ENCODE data around the gene ZNF362.

The ZNF362 gene

DNA sequence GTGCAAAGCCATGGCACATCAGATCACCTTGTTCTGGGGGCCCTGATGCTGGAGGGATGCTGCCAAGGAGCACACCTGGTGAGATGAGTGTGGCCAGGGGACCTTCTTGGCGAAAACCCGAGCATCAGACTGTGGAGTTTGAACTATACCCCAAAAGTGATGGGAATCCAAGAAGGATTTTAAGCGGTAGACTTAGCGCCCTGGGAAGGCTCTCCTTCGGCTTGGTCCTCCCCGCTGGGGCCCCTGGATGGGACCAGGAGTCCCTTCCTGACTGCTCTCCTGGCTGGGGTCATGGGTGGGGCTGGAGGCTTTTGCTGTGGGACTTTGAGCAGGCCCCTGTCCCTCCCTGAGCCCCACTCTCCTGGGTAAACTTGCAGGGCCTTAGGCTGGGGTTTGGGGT is 10.5 kb downstream of the ZNF362 start:
- Histone ChIP-seq H2AFZ (ENCODE audit: insufficient read depth, low read length, poor library complexity) (no peak overlapping the region), H2BK5ac (ENCODE audit: low read depth, low read length, poor library complexity) (no peak overlapping the region), H2BK12ac (ENCODE audit: low read length) (no peak overlapping the region), H4K12ac (ENCODE audit: low read depth, low read length) (no peak overlapping the region), H3K23ac (ENCODE audit: low read length) (no peak overlapping the region), H3K4me3 (ENCODE audit: low read depth, low read length) (no peak overlapping the region), H3K4me2 (ENCODE audit: low read length) (no peak overlapping the region), H2AK5ac (ENCODE audit: low read length) (no peak overlapping the region), H3K27ac (ENCODE audit: low read depth, low read length) (no peak overlapping the region), H3K79me1 (ENCODE audit: low read length) (no peaks in the 10 kb centered on the region), H3K27me3 (ENCODE audit: insufficient read depth, low read length) (no peaks in the 10 kb centered on the region), H4K91ac (ENCODE audit: low read depth, low read length) (no peak overlapping the region), H3K18ac (ENCODE audit: low read length) (peak overlapping the region; percentile 30), H3K4me1 (ENCODE audit: control insufficient read depth in 1 of 2, insufficient read depth in 2 of 2, low read length in 2 of 2) (peaks cover 0 to 6% of the 10 kb centered on the region in 2 experiments), H3K14ac (ENCODE audit: low read length) (no peak overlapping the region), H4K8ac (ENCODE audit: low read depth, low read length) (no peak overlapping the region), H3K9ac (ENCODE audit: low read length) (no peak overlapping the region), H3K79me2 (ENCODE audit: control insufficient read depth, insufficient read depth, low read length, poor library complexity) (peaks cover 2% of the 10 kb centered on the region), H3K9me3 (ENCODE audit: insufficient read depth, low read depth, low read length) (peaks cover 1% of the 10 kb centered on the region), H3K36me3 (ENCODE audit: control insufficient read depth in 1 of 2, insufficient read depth in 2 of 2, low read length in 2 of 2) (peaks cover 27 to 32% of the 10 kb centered on the region in 2 experiments), H2BK120ac (ENCODE audit: insufficient read depth, low read length, poor library complexity) (no peak overlapping the region), H3K4ac (ENCODE audit: low read depth, low read length) (peak overlapping the region; percentile 27)
- no CpG with 5 or more reads among the region's 6 CpGs for WGBS (ENCODE audit: extremely low coverage, insufficient coverage, insufficient read length)
- no peak for DNase-seq

DNA sequence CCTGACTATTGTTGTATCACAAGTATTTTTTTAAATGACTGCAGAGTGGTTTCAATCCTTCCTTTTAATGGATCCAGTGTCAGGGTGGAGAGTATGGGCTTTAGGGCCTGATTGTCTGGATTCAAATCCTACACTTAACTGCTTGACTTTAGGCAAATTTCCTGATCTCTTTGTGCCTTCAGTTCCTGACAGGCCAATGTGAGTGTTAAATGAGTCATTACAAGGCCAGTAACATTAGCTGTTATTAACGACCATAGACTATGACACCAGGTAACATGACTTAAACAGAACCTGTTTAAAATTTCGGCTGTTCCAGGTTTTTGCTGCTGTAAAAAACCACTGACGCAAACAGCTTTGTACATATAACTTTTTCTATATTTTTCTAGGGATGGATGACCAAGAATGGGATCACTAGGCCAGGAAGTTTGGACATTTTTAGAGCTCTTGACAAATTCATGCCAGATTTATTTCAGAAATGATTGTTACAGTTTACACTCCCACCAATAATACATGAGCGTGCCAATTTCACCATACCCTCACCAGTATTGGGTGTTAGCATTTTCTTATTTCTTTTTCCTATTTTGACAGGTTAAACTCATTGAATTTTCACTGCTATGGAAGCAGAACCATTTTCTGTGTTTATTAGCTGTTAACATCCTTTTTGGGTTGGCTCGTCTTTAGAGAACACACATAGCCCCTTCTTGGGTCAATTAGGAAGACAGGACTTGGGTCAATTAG is 11.3 kb downstream of the ZNF362 start:
- Histone ChIP-seq H3K14ac (ENCODE audit: low read length) (no peak overlapping the region), H4K8ac (ENCODE audit: low read depth, low read length) (no peak overlapping the region), H4K91ac (ENCODE audit: low read depth, low read length) (no peak overlapping the region), H3K27me3 (ENCODE audit: insufficient read depth, low read length) (no peaks in the 10 kb centered on the region), H3K4me1 (ENCODE audit: control insufficient read depth in 1 of 2, insufficient read depth in 2 of 2, low read length in 2 of 2) (peaks cover 0 to 6% of the 10 kb centered on the region in 2 experiments), H3K4me2 (ENCODE audit: low read length) (no peak overlapping the region), H3K4ac (ENCODE audit: low read depth, low read length) (no peak overlapping the region), H3K18ac (ENCODE audit: low read length) (no peak overlapping the region), H4K12ac (ENCODE audit: low read depth, low read length) (no peak overlapping the region), H2BK120ac (ENCODE audit: insufficient read depth, low read length, poor library complexity) (no peak overlapping the region), H2BK12ac (ENCODE audit: low read length) (no peak overlapping the region), H3K79me2 (ENCODE audit: control insufficient read depth, insufficient read depth, low read length, poor library complexity) (peaks cover 2% of the 10 kb centered on the region), H3K9me3 (ENCODE audit: insufficient read depth, low read depth, low read length) (peaks cover 1% of the 10 kb centered on the region), H3K23ac (ENCODE audit: low read length) (no peak overlapping the region), H3K4me3 (ENCODE audit: low read depth, low read length) (no peak overlapping the region), H3K79me1 (ENCODE audit: low read length) (no peaks in the 10 kb centered on the region), H2AFZ (ENCODE audit: insufficient read depth, low read length, poor library complexity) (no peak overlapping the region), H3K36me3 (ENCODE audit: control insufficient read depth in 1 of 2, insufficient read depth in 2 of 2, low read length in 2 of 2) (peaks cover 31 to 36% of the 10 kb centered on the region in 2 experiments), H3K27ac (ENCODE audit: low read depth, low read length) (no peak overlapping the region), H2BK5ac (ENCODE audit: low read depth, low read length, poor library complexity) (no peak overlapping the region), H3K9ac (ENCODE audit: low read length) (no peak overlapping the region), H2AK5ac (ENCODE audit: low read length) (no peak overlapping the region)
- DNase-seq, result no peak
- no CpG with 5 or more reads among the region's 5 CpGs for WGBS (ENCODE audit: extremely low coverage, insufficient coverage, insufficient read length)

- Histone ChIP-seq H3K79me2 (ENCODE audit: control insufficient read depth, insufficient read depth, low read length, poor library complexity) (peaks cover 2% of the 10 kb centered on the region), H3K14ac (ENCODE audit: low read length) (no peak overlapping the region), H3K4me2 (ENCODE audit: low read length) (no peak overlapping the region), H3K4me1 (ENCODE audit: control insufficient read depth in 1 of 2, insufficient read depth in 2 of 2, low read length in 2 of 2) (peaks cover 0 to 6% of the 10 kb centered on the region in 2 experiments), H3K36me3 (ENCODE audit: control insufficient read depth in 1 of 2, insufficient read depth in 2 of 2, low read length in 2 of 2) (peaks cover 33 to 36% of the 10 kb centered on the region in 2 experiments), H2AK5ac (ENCODE audit: low read length) (no peak overlapping the region), H3K9ac (ENCODE audit: low read length) (no peak overlapping the region), H4K12ac (ENCODE audit: low read depth, low read length) (no peak overlapping the region), H3K4ac (ENCODE audit: low read depth, low read length) (no peak overlapping the region), H3K27ac (ENCODE audit: low read depth, low read length) (no peak overlapping the region), H4K91ac (ENCODE audit: low read depth, low read length) (no peak overlapping the region), H3K27me3 (ENCODE audit: insufficient read depth, low read length) (no peaks in the 10 kb centered on the region), H2AFZ (ENCODE audit: insufficient read depth, low read length, poor library complexity) (no peak overlapping the region), H3K79me1 (ENCODE audit: low read length) (no peaks in the 10 kb centered on the region), H3K9me3 (ENCODE audit: insufficient read depth, low read depth, low read length) (no peaks in the 10 kb centered on the region), H3K18ac (ENCODE audit: low read length) (no peak overlapping the region), H2BK12ac (ENCODE audit: low read length) (no peak overlapping the region), H3K23ac (ENCODE audit: low read length) (no peak overlapping the region), H2BK120ac (ENCODE audit: insufficient read depth, low read length, poor library complexity) (no peak overlapping the region), H2BK5ac (ENCODE audit: low read depth, low read length, poor library complexity) (no peak overlapping the region), H3K4me3 (ENCODE audit: low read depth, low read length) (no peak overlapping the region), H4K8ac (ENCODE audit: low read depth, low read length) (no peak overlapping the region)
- no CpG with 5 or more reads among the region's 2 CpGs for WGBS (ENCODE audit: extremely low coverage, insufficient coverage, insufficient read length)
- DNase-seq, result no peak
These were observed 12.2 kb downstream of the ZNF362 start for GRCh38 chr1:33268457-33268856.

GRCh38 chr1:33268927-33269610 is 12.8 kb downstream of the ZNF362 start:
- Histone ChIP-seq H2BK12ac (ENCODE audit: low read length) (no peak overlapping the region), H3K79me2 (ENCODE audit: control insufficient read depth, insufficient read depth, low read length, poor library complexity) (peaks cover 2% of the 10 kb centered on the region), H3K4ac (ENCODE audit: low read depth, low read length) (no peak overlapping the region), H2AFZ (ENCODE audit: insufficient read depth, low read length, poor library complexity) (no peak overlapping the region), H3K14ac (ENCODE audit: low read length) (no peak overlapping the region), H3K27me3 (ENCODE audit: insufficient read depth, low read length) (no peaks in the 10 kb centered on the region), H3K4me1 (ENCODE audit: control insufficient read depth in 1 of 2, insufficient read depth in 2 of 2, low read length in 2 of 2) (peaks cover 0 to 3% of the 10 kb centered on the region in 2 experiments), H3K4me2 (ENCODE audit: low read length) (no peak overlapping the region), H3K79me1 (ENCODE audit: low read length) (no peaks in the 10 kb centered on the region), H3K9me3 (ENCODE audit: insufficient read depth, low read depth, low read length) (no peaks in the 10 kb centered on the region), H2AK5ac (ENCODE audit: low read length) (no peak overlapping the region), H3K4me3 (ENCODE audit: low read depth, low read length) (no peak overlapping the region), H3K27ac (ENCODE audit: low read depth, low read length) (no peak overlapping the region), H2BK120ac (ENCODE audit: insufficient read depth, low read length, poor library complexity) (no peak overlapping the region), H3K9ac (ENCODE audit: low read length) (no peak overlapping the region), H4K91ac (ENCODE audit: low read depth, low read length) (no peak overlapping the region), H4K8ac (ENCODE audit: low read depth, low read length) (no peak overlapping the region), H2BK5ac (ENCODE audit: low read depth, low read length, poor library complexity) (no peak overlapping the region), H4K12ac (ENCODE audit: low read depth, low read length) (no peak overlapping the region), H3K18ac (ENCODE audit: low read length) (no peak overlapping the region), H3K36me3 (ENCODE audit: control insufficient read depth in 1 of 2, insufficient read depth in 2 of 2, low read length in 2 of 2) (peaks cover 37 to 39% of the 10 kb centered on the region in 2 experiments), H3K23ac (ENCODE audit: low read length) (no peak overlapping the region)
- no peak for DNase-seq
- WGBS (ENCODE audit: extremely low coverage, insufficient coverage, insufficient read length), result no CpG with 5 or more reads among the region's 5 CpGs

All from trophoblast cell (in vitro differentiated cells and primary cell).